Mesodermal cell (in vitro differentiated cells): ENCODE results near the gene MED9.

ENCODE experiments used
- H3K27ac ChIP-seq: 2 replicates; pipeline ENCODE4 v1.7.0; 2013; ENCODE audit warnings: mild to moderate bottlenecking, low read depth, low read length, moderate library complexity; ENCODE audit not compliant: severe bottlenecking
- H3K36me3 ChIP-seq: 2 replicates; pipeline ENCODE4 v1.7.1; 2013; ENCODE audit warnings: mild to moderate bottlenecking, low read length, moderate library complexity; ENCODE audit not compliant: control insufficient read depth, insufficient read depth
- H3K4me1 ChIP-seq: one replicate; pipeline ENCODE4 v1.7.1; 2013; ENCODE audit warnings: mild to moderate bottlenecking, low read length; ENCODE audit not compliant: insufficient read depth, control insufficient read depth, poor library complexity, severe bottlenecking
- H3K4me3 ChIP-seq: 2 replicates; pipeline ENCODE4 v1.7.0; 2013; ENCODE audit warnings: low read length, control low read depth, mild to moderate bottlenecking; ENCODE audit not compliant: insufficient read depth, poor library complexity, severe bottlenecking; ENCODE audit errors: extremely low read depth
- H3K9me3 ChIP-seq: 2 replicates; pipeline ENCODE4 v1.7.1; 2013; ENCODE audit warnings: mild to moderate bottlenecking, low read length, moderate library complexity; ENCODE audit not compliant: control insufficient read depth
- WGBS, 2 experiments: methylation state at CpG; one replicate each; pipeline ENCODE4 v1.1.5; 2013; ENCODE audit warnings: missing lambda C conversion rate in 2 of 2; ENCODE audit not compliant: insufficient coverage in 2 of 2; 5-methylcytosine and 5-hydroxymethylcytosine counted together

Gene MED9

DNA sequence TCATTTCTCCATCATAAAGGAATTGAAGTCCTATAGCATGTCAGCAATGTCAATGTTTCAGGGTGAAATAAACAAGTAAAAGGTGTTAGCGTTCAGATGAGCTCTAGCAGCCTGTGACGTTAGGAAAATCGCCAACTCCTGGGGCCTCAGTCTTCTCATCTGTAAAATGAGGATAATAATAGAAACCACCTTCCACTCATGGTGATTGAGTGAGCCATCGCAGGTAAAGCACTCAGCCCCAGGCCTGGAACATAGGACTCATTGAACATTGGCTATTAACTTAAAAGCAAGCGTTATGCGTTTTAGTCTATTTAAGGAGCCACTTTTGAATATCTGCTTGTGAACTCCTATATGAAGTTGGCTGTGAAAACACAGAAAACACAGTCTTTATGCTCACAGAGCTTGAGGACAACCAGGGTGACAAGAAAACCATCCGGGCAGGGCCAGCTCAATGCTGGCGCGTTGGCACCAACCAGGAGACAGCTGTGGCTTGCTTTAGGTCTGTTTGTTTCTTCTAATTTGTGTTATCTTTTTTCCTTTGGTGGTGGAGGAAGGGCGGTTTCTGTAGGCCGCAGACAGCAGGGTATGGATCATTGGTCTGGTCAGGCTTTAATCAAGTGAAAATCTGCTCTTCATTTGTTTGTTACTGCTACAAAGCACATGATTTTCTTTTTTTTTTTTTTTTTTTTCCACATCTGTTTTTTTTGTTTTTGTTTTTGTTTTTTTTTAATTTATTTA, 35.7 kb upstream of the MED9 start:
- H3K4me1 ChIP-seq = peaks cover 18% of the 10 kb centered on the region
- H3K36me3 ChIP-seq = no peaks in the 10 kb centered on the region
- H3K27ac ChIP-seq = peak overlapping the region; percentile 30
- 88 to 90% methylated on average over 5 to 10 of the region's 11 CpGs for WGBS, 2 experiments
- no peaks in the 10 kb centered on the region for H3K9me3 ChIP-seq
- no peak overlapping the region for H3K4me3 ChIP-seq

DNA sequence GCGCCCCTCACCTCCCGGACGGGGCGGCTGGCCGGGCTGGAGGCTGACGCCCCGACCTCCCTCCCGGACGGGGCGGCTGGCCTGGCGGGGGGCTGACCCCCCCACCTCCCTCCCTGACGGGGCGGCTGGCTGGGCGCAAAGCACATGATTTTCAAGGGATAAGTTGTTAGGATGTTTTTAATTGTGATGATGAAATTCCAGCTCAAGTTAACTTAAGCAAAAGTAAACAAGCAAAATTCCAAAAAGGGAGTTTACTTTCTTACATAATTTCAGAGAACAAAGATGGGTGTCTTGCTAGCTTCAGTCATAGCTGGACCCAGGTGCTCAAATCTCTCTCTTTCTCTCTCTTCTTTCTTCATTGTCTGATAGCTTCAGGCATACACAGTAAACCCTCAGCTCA, 33.6 kb upstream of the MED9 start:
- WGBS, 2 experiments = 91 to 100% methylated on average over 1 to 9 of the region's 14 CpGs
- Histone ChIP-seq H3K9me3 (no peaks in the 10 kb centered on the region), H3K27ac (no peak overlapping the region), H3K36me3 (no peaks in the 10 kb centered on the region), H3K4me3 (no peak overlapping the region), H3K4me1 (peaks cover 27% of the 10 kb centered on the region)

DNA sequence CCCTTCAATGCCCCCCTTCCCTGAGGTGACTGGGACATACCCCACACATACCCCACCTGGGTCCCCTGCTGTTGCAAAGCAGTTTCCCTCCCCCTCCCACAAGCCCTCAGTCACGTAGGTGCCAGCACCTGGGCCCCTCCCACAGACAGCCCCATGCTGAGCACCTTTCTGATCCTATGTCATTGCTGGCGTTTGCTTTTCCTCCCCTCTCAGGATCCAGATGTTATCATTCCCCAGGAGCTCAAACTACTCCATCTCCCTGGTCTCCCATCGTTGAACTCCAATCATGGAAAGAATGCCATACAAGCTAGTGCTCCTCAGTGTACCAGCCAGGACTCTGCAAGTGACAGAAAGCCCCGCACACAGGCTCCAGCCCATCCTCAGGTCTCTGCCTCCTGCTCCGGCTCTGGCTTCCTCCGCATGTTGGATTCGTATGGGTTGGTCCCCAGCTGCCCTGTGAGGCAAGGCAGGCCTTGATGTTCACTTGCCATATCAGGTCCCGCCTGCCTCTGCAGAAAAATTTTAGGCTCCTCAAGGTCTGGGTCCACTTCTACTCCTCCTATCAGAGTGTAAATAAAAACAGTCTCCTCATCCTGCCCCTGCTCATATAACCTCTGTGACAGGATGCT, 31.4 kb upstream of the MED9 start:
- H3K36me3 ChIP-seq = no peaks in the 10 kb centered on the region
- 77 to 83% methylated on average over 6 to 8 of the region's 8 CpGs for WGBS, 2 experiments
- H3K4me3 ChIP-seq = no peak overlapping the region
- peaks cover 24% of the 10 kb centered on the region for H3K4me1 ChIP-seq
- no peak overlapping the region for H3K27ac ChIP-seq
- no peaks in the 10 kb centered on the region for H3K9me3 ChIP-seq

DNA sequence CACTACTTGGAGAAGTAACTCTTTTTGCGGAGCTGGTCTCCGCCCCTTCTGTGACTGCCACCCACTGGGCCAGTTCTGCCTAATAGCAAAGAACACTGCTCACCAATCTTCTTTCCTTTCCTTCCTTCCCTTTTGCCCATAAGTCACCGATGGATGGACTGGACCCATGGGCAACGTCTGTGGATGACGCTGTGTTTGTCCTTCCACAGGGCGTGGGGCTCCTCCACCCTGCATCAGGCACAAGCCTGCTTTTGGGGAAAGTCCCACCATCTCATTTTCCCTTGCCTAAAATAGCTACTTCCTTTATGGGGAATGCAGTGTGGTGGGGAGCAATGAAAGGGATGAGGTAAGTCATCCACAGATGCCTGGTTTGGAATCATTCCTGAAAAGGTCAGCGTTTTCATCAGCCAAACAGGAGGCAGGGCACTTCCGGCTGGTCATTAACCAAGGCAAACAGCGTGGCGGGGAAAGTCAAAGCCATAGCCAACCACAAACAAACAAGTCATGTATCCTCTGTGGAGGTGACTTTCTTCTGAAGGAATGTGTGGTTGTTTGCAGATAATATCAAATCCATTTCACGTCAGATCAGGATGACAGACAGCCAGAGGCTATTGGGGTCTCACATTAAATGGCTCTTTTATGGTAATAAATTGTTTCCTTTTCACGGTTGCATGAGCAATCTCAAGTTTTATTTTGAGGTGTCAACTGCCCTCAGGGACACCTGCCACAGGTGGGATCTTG, 30.7 kb upstream of the MED9 start:
- no peaks in the 10 kb centered on the region for H3K36me3 ChIP-seq
- WGBS, 2 experiments = 76 to 86% methylated on average over 7 to 8 of the region's 12 CpGs
- H3K27ac ChIP-seq = peak overlapping the region; percentile 59
- H3K4me3 ChIP-seq = no peak overlapping the region
- peaks cover 20% of the 10 kb centered on the region for H3K4me1 ChIP-seq
- H3K9me3 ChIP-seq = no peaks in the 10 kb centered on the region

DNA sequence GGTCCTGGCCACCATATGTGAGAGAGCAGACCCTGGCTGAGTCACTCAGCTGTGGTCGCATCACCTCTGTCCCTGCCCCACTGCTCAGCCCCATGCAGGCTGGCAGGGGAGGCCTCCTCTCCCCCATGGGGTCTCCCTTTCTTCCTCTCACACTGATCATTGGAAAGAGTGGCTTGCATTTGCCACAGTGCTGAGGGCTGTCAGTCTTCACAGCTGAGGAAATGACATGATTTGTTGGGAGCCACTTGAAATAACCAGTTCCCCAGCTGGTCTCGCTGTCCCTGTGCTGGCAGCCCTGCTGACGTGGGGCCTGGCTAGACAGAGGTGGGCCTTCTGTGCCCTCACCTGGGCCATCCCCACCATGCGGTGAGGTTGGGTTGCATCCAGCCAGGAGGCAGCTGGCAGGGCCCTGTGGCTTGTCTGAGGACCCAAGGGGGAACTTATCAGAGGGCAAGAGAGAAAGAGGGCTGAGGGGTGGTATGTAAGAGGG, 30.1 kb upstream of the MED9 start:
- H3K4me1 ChIP-seq = peaks cover 20% of the 10 kb centered on the region
- H3K9me3 ChIP-seq = no peaks in the 10 kb centered on the region
- peak overlapping the region; percentile 49 for H3K27ac ChIP-seq
- H3K36me3 ChIP-seq = no peaks in the 10 kb centered on the region
- 80 to 96% methylated on average over 4 of the region's 4 CpGs for WGBS, 2 experiments
- H3K4me3 ChIP-seq = no peak overlapping the region

DNA sequence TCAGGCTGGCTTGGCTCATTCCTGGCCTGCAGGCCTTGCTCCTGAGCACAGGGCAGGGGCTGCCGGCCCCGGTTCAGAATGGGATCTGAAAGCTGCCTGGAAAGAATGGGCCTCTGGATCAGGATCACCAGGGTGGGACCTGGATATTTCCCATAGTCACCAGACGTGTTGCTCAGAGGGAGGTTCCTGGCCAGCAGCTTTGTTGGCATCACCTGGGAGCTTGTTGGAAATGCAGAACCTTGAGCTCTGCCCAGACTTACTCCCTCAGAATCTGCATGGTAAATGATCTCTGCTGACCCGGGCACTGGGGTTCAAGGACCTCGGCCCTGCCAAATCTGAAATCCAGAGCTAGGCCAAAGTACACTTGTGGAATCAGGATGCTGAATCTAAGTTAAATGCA, 29.5 kb upstream of the MED9 start:
- WGBS, 2 experiments = 90 to 93% methylated on average over 5 of the region's 5 CpGs

DNA sequence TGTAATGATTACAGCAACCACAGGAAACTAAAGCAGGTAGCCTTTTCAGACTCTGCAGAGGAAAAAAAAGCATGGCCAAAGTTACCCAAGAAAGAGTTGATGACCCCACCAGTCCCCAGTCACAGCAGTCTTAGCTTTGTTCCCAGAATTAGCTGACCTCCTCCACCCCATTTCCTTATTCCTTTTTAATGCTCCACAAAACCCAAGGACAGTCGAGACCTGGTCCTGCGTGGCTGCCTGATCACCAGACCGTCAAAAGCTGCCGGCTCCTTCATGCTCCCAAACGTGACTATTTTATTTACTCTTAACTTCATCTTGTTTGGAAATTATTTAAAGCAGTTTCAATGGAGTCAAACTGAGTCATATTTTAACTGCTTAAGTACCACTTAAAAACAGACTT, 28.7 kb upstream of the MED9 start:
- WGBS, 2 experiments = 77 to 100% methylated on average over 1 to 5 of the region's 5 CpGs
- Histone ChIP-seq H3K36me3 (no peaks in the 10 kb centered on the region), H3K4me1 (peaks cover 20% of the 10 kb centered on the region), H3K9me3 (no peaks in the 10 kb centered on the region), H3K4me3 (no peak overlapping the region), H3K27ac (no peak overlapping the region)

More for the DNA sequence above, 29.5 kb upstream of the MED9 start:
- no peaks in the 10 kb centered on the region for H3K9me3 ChIP-seq
- H3K27ac ChIP-seq = no peak overlapping the region
- peaks cover 20% of the 10 kb centered on the region for H3K4me1 ChIP-seq
- no peaks in the 10 kb centered on the region for H3K36me3 ChIP-seq
- H3K4me3 ChIP-seq = no peak overlapping the region

DNA sequence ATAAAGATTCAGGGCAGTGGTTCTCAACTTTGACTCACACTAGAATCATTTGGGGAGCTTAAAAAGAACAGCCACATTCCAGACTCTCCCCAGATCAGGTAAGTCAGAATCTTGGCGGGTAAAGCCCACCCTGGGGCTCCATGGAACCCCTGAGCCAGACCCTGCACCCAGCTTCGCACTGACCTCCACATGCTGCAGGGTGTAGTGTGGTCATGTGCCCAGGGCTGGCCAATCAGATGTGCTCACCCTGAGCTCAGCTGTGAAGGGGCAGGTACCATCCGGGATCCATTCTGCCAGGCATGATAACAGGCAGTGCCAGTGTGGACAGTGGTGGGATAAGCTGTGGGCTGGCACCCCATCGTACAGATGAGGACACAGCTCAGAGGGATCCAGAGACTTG, 28.1 kb upstream of the MED9 start:
- WGBS, 2 experiments = 93 to 97% methylated on average over 3 of the region's 4 CpGs
- Histone ChIP-seq H3K27ac (no peak overlapping the region), H3K4me1 (peaks cover 20% of the 10 kb centered on the region), H3K36me3 (no peaks in the 10 kb centered on the region), H3K4me3 (no peak overlapping the region), H3K9me3 (no peaks in the 10 kb centered on the region)

DNA sequence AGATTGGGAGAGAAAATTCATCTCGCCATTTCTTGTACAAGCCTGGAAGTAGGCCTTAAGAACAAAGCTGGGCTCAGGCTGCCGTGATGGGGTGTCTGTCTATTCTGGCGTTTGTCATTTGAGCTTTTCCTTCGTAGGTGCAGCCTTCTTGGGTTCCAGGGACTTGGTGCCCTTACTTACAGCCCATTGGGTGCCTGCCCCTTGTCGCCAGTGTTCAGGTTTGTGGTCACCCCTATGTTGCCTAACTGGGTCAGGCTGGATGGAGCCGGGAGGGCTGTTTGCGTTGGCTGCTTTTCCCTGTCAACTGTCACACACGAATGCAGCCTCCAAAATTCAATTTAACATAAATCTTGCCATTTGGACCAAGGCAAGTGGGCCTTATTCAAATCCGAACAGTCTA, 23.7 kb upstream of the MED9 start:
- no peak overlapping the region for H3K27ac ChIP-seq
- H3K36me3 ChIP-seq = no peaks in the 10 kb centered on the region
- WGBS, 2 experiments = 78 to 82% methylated on average over 9 of the region's 9 CpGs
- no peaks in the 10 kb centered on the region for H3K9me3 ChIP-seq
- H3K4me3 ChIP-seq = no peak overlapping the region
- no peaks in the 10 kb centered on the region for H3K4me1 ChIP-seq

DNA sequence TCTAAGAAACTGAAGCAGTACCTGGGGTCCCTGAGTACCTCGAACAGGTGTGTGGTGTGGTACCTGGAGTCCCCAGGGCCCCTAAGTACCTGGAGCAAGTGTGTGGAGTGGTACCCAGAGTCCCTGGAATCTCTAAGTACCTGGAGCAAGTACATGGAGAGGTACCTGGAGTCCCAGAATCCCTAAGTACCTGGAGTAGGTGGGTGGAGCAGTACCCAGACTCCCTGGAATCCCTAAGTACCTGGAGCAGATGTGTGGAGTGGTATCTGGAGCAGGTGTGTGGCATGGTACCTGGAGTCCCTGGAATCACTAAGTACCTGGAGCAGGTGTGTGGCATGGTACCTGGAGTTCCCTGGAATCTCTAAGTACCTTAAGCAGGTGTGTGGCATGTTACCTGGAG, 22.5 kb upstream of the MED9 start:
- 70% methylated on average over 1 of the region's 1 CpG; no CpG with 5 or more reads in 1 of the 2 experiments for WGBS, 2 experiments
- Histone ChIP-seq H3K4me3 (no peak overlapping the region), H3K36me3 (no peaks in the 10 kb centered on the region), H3K9me3 (no peaks in the 10 kb centered on the region), H3K4me1 (no peaks in the 10 kb centered on the region), H3K27ac (no peak overlapping the region)
